Heart right ventricle (tissue), 16 donors: ENCODE data around the gene SLC22A3. TPM values are rescaled to one million over a fixed set of nuclear protein-coding genes. Genes with fewer than 3 reads are reported as not detected.

Experiments
- ATAC-seq, 8 donors: fragments of 200-7000 bp; cut with Tn5 transposase; one replicate each; pipeline ENCODE4 v1.9.1; 2020; ENCODE audit warnings: mild to moderate bottlenecking in 8 of 8, moderate library complexity in 8 of 8, moderate number of reproducible peaks in 1 of 8
- DNase-seq, 2 donors: peaks; one replicate each; pipeline ENCODE4 v3.0.0-alpha.2; 2020
- H3K27ac ChIP-seq, 10 donors: fragments of 200-600 bp; sonication (generic) in 2 of 10; one replicate each; pipeline versions ENCODE4 v1.5.0 to v1.8.0; 2020 to 2022; ENCODE audit warnings: mild to moderate bottlenecking in 3 of 10
- H3K27me3 ChIP-seq, 7 donors: fragments of 200-600 bp; one replicate each; pipeline ENCODE4 v1.8.0; 2021 to 2022; ENCODE audit warnings: mild to moderate bottlenecking in 2 of 7
- H3K36me3 ChIP-seq, 9 donors: fragments of 200-600 bp; sonication (generic) in 1 of 9; one replicate each; pipeline versions ENCODE4 v1.5.0 to v1.8.0; 2020 to 2022; ENCODE audit warnings: mild to moderate bottlenecking in 2 of 9
- H3K4me1 ChIP-seq, 9 donors: fragments of 200-600 bp; sonication (generic) in 1 of 9; one replicate each; pipeline versions ENCODE4 v1.5.0 to v1.8.0; 2020 to 2022; ENCODE audit warnings: mild to moderate bottlenecking in 4 of 9
- H3K4me3 ChIP-seq, 10 donors: fragments of 200-600 bp; sonication (generic) in 2 of 10; one replicate each; pipeline versions ENCODE4 v1.5.0 to v1.8.0; 2020 to 2022; ENCODE audit warnings: mild to moderate bottlenecking in 7 of 10, moderate library complexity in 2 of 10
- H3K9me3 ChIP-seq, 11 donors: fragments of 200-600 bp in 10 of 11; sonication (generic) in 2 of 11; one replicate each; pipeline versions ENCODE4 v1.5.0 to v1.8.0; 2013 to 2022; ENCODE audit warnings: mild to moderate bottlenecking in 2 of 11, control low read depth in 1 of 11, moderate library complexity in 1 of 11
- WGBS, 2 donors: extraction: QIAGEN DNeasy Blood & Tissue Kit; methylation state at CpG; one replicate each; pipeline ENCODE4 v1.1.7; 2013; ENCODE audit warnings: inconsistent platforms in 1 of 2; 5-methylcytosine and 5-hydroxymethylcytosine counted together
- intact Hi-C, 10 donors: fragments of 100-400 bp; cut with DNase I; formaldehyde crosslinking; loops; one replicate each; pipeline versions ENCODE4 v1.11.1 to v1.14.2; 2022
- polyA plus RNA-seq, 2 donors: library from polyadenylated mRNA; stranded (reverse); fragments of 200-250 nt; gene quantifications; one replicate each; pipeline ENCODE4 v1.2.3, GENCODE V29; 2013
- total RNA-seq, 10 donors: library from RNA; stranded (reverse); fragmentation: NEBNext Ultra II Directional in 3 of 10; extraction: Animal tissue kit (Norgen Biotek cat#: 25700) in 3 of 10; gene quantifications; one replicate each; pipeline versions ENCODE4 v1.2.1 to v1.2.4, GENCODE V29; 2021 to 2023
- TF ChIP-seq, protein P1 (sequence below), 9 donors: fragments of 200-600 bp; sonication (generic) in 2 of 9; IDR thresholded peaks; one replicate each; pipeline versions ENCODE4 v1.5.0 to v1.8.0; 2021 to 2022; ENCODE audit warnings: antibody characterized with exemption in 9 of 9, mild to moderate bottlenecking in 5 of 9, moderate library complexity in 1 of 9
- donor health status: Arrhythmogenic right ventricular cardiomyopathy.
- donor health status: ischemic (EF 13 %, LVEDD 7.1; RV severe dilation, severe dysfunction).
- donor health status: healthy with polysubstance abuse.
- donor health status: DM: no; HTN: yes; CAD: no.
- donor health status: DM: no; HTN: no; CAD: no.
- donor health status: ischemic (EF 25% LVEDD 6.9; RV normal size, moderate dysfunction).
- donor health status: ischemic (EF 25% LVEDD 5.7; RV mildly dilated, moderate dysfunction).
- donor health status: healthy.
- donor health status: DM: yes; HTN: yes; CAD: no.
- donor health status: Ischemic cardiomyopathy.
- donor health status: ischemic (EF 35%, LVEDD 5.7; RV mildly dilated, moderate dysfunction).
- donor health status: nonischemic (EF 11% LVEDD 7.7; RV severe dilation, severe dysfunction).
- donor health status: DM: yes; HTN: yes; CAD: no.
- donor health status: PGD.
- donor health status: ischemic (EF 29% LVEDD 5.4; RV normal size, mild dysfunction).
- donor health status: nonischemic (EF 23%, LVEDD 6.1; RV moderate dilation, normal function).

SLC22A3 gene
- total and polyA plus RNA-seq, 12 donors: 0.26 to 2.0 (median 0.71) TPM

DNA sequence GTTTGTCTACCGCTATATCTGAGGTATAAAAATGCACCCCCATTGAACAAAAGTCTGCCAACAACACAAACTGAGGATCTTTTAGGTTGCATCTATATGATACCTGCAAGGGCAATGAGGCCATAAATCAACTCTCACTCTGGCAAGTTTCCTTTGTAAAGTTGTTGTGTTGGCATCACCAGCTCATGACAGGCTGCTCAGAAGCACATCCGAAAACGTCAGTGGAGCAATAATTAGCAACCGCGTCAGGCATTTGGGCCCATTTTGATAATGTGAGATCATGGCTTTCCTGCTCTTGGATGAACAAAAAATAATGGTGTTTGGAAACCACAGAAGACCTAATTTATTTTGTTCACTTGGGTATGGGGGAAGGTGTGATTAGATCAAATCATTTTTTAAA lies 12.0 kb upstream of the SLC22A3 start:
- Histone ChIP-seq H3K36me3 (no peaks in the 10 kb centered on the region), H3K4me1 (no peaks in the 10 kb centered on the region), H3K4me3 (no peak overlapping the region), H3K27ac (no peak overlapping the region), H3K9me3 (no peaks in the 10 kb centered on the region), H3K27me3 (peaks cover 0 to 26% (median 14%) of the 10 kb centered on the region in 7 donors)
- intact Hi-C loops: no loop called here
- WGBS, 2 donors: 90 to 93% methylated on average over 5 of the region's 5 CpGs
- TF ChIP-seq, protein P1, sequence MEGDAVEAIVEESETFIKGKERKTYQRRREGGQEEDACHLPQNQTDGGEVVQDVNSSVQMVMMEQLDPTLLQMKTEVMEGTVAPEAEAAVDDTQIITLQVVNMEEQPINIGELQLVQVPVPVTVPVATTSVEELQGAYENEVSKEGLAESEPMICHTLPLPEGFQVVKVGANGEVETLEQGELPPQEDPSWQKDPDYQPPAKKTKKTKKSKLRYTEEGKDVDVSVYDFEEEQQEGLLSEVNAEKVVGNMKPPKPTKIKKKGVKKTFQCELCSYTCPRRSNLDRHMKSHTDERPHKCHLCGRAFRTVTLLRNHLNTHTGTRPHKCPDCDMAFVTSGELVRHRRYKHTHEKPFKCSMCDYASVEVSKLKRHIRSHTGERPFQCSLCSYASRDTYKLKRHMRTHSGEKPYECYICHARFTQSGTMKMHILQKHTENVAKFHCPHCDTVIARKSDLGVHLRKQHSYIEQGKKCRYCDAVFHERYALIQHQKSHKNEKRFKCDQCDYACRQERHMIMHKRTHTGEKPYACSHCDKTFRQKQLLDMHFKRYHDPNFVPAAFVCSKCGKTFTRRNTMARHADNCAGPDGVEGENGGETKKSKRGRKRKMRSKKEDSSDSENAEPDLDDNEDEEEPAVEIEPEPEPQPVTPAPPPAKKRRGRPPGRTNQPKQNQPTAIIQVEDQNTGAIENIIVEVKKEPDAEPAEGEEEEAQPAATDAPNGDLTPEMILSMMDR (IDR thresholded peaks at IDR 0.05): no peak
- ATAC-seq: no peak
- DNase-seq: no peak

DNA sequence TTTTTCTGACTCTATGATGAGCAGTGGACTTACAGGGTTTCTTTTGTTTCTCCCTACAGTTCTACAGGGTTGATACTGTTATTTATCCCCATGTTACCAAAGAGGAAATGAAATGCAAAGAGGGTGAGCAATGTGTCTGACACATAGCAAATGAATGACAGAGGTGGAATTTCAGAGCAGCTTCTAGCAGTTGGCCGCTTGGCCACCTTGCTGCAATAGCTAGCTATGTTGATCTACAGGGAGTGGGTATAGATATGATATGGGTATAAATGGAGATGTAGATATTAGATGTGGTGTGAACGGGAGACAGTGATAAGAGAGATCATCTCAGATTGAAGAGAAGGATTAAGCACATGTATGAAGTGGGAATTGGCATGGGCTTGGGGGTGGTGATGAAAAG lies 10.9 kb upstream of the SLC22A3 start:
- H3K27ac ChIP-seq: no peak overlapping the region
- 68 to 84% methylated on average over 2 of the region's 2 CpGs for WGBS, 2 donors
- intact Hi-C loops: no loop called here
- TF ChIP-seq, protein P1 (IDR thresholded peaks at IDR 0.05): no peak
- ATAC-seq (no peak), DNase-seq (no peak)
- no peaks in the 10 kb centered on the region for H3K9me3 ChIP-seq
- H3K4me1 ChIP-seq: no peaks in the 10 kb centered on the region
- H3K36me3 ChIP-seq: no peaks in the 10 kb centered on the region
- H3K27me3 ChIP-seq: peaks cover 0 to 25% (median 12%) of the 10 kb centered on the region in 7 donors
- no peak overlapping the region for H3K4me3 ChIP-seq

DNA sequence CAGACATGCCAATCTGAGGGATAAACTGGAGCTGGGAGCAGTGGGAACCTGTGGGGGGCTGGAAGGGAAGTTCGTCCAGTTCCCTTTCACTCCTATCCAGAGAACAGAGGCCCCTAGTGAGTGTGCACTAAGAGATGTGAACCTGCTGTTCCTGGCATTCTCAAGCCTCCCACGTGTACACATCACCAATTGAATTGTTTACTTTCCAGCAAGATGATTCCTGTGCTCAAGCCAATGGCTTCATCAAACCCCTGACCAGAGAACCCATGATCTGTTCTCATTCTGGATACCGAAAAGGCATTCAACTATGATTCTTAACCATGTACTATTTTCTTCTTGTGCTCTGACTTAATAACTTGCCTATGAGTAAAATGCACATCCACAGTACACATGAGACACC lies 10.2 kb upstream of the SLC22A3 start:
- no peak overlapping the region for H3K27ac ChIP-seq
- TF ChIP-seq, protein P1 (IDR thresholded peaks at IDR 0.05): no peak
- H3K36me3 ChIP-seq: no peaks in the 10 kb centered on the region
- 80 to 81% methylated on average over 3 of the region's 3 CpGs for whole genome bisulfite sequencing, 2 donors
- intact Hi-C loops: no loop called here
- H3K9me3 ChIP-seq: no peaks in the 10 kb centered on the region
- no peak for ATAC-seq
- H3K4me1 ChIP-seq: no peaks in the 10 kb centered on the region
- peaks cover 0 to 25% (median 10%) of the 10 kb centered on the region in 7 donors for H3K27me3 ChIP-seq
- DNase-seq: no peak
- H3K4me3 ChIP-seq: no peak overlapping the region

DNA sequence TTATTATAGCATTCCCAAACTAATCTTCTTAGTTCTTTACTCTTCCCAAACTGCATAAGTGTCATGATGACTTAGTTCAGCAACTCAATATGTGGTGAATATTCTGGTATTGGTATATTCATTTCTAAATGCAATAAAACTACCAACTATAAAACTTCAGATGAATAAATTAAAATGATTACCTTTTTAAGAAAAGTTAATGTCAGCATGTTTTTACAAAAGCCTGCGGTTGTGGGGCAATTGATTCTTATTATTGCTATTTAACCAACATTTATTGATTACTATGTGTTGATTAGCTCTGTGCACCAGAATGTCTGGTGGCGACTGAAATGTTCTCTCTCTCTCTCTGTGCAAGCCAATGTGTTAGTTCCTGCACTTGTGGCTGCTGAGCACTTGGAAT lies 5.0 kb upstream of the SLC22A3 start:
- DNase-seq (no peak), ATAC-seq (no peak)
- Histone ChIP-seq H3K9me3 (no peaks in the 10 kb centered on the region), H3K36me3 (no peaks in the 10 kb centered on the region), H3K27me3 (peaks cover 0 to 20% (median 7%) of the 10 kb centered on the region in 7 donors), H3K4me1 (no peaks in the 10 kb centered on the region), H3K27ac (no peak overlapping the region), H3K4me3 (no peak overlapping the region)
- intact Hi-C loops: no loop called here
- TF ChIP-seq, protein P1 (IDR thresholded peaks at IDR 0.05): no peak
- 87 to 92% methylated on average over 2 of the region's 2 CpGs for WGBS, 2 donors
